Kidney tubule cell (primary cell): ENCODE data around the gene PRR20E.
"Not testable (repeated sequence)": the region's sequence is repeated elsewhere in the genome, so short reads cannot be mapped to it uniquely, and the experiment has no call there.

Experiments used
- DNase-seq: peaks from one replicate; pipeline ENCODE4 v3.0.0-alpha.2; 2018; ENCODE audit warnings: low spot score

The PRR20E gene

DNA sequence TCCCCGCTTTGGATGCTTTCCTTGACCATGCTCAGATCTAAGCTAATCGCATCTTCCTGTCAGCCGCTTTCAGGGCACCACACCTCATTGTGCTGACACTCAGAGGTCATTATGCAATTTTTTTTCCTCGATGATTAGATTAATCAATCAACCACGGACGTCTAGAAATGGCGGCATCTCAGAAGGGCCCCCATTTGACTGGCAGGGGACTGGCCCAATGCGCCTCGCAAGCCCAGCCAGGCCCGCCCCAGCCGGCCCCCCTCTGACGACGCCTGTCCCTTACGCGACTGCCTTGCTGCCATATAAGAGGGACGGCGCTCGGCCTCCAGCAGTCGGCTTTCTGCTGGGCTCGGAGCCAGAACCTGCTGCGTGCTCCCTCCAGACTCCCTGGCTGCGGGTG is at the start of gene PRR20E:
Gene PRR20E, plus strand, starts transcription at position 301 of the 400 bp plus-strand sequence. CDS start 387 bp downstream, outside the sequence.
- DNase-seq = not testable (repeated sequence)

DNA sequence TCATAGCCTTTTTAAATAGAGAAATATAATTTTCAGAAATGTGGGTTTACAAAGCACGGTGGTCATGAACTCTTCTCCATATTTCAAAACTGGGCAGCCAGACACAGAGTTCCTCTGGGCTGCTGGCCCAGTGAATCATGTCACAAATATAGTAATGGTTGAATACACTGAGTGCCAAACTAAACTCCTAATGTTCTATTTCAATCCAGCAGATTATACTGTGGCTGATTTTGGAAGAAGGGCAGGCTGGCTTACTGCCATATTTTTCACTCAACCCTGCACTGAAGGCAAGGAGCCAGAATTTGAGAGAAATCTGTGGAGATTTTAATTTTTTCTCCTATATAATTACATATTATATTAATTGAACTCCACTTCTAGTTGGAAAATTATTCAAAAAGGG is 43.3 kb upstream of the PRR20E start:
- no peak for DNase-seq

DNA sequence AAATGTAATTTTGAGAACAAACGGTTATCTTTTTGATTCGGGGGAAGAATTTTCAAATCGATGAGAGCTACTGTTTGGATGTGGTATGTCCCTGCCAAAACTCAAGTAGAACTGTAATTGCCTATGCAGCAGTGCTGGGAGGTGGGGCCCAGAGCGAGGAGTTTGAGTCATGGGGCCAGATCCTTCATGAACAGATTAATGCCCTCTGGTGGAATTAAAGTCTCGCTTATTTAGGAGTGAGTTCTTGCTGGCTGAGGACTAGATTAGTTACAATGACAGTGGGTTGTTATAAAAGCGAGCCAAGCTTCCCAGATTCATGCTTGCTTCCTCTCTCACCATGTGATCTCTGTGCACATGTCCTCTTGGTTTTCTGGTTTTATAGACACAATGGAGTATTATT is 38.1 kb upstream of the PRR20E start:
- no peak for DNase-seq

DNA sequence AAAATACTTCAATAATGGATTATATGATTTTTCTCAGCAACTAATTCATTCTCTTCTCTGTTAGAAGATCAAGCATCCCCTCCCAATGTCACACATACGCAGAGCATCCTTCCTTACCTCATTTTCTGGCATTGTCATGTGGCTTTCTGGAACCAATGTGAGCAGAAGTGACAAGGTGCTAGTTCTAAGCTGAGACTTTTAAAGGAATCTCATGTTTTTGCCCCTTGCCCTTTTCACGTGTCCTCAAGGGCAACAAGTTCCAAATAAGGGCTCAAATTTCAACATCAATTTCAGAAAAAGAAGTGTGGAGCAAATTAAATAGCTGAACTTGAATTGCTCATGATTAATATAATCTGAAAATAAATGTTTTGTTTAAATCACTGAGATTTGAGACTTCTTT is 30.9 kb upstream of the PRR20E start:
- DNase-seq = no peak

DNA sequence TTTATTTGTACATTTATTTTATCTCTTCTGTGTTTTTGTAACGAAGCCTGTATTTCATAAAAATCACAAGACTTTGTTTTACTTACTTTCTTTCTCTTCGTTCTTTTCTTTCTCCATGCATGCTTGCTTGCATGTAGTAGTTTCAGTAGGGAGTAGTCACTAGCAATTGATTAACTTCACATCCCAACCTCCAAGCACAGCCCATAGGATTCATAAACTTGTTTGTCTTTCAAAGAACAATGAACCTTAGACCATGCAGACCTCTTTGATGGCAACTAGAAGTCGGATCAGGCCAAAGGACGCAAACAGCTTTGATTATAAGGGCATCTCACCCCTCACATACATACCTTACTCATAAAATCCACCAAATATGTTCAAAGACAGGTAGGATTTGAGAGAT is 29.4 kb upstream of the PRR20E start:
- no peak for DNase-seq

DNA sequence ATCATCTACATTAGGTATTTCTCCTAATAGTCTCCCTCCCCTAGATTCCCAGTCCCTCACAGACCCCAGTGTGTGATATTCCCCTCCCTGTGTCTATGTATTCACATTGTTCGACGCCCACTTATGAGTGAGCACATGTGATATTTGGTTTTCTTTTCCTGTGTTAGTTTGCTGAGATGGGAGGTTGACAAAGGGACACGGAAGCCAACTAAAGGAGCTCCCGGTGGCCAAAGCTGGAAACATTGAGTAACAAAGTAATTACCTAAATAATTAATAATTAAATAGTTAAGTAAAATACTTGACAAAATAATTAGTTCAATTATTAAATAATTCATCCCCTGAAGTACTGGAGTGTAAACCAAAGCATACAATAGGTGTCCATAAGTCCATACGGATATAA is 28.0 kb upstream of the PRR20E start:
- DNase-seq = no peak

DNA sequence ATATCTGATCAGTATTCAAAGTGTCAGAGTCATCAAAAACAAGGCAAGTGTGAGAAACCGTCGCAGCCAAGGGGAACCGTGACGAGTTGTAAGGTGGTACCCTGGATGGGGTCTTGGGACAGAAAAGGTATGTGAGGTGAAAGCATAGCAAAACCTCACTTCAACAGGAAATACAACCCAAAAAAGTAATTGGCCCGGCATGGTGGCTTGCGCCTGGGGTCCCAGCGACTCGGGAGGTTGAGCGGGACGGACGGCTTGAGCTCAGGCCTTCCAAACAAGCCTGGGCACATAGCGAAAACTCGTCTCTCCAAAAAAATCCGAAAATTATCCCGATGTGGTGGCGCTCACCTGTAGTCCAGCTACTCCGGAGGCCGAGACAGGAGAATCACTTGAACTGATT is 27.2 kb upstream of the PRR20E start:
- DNase-seq = not testable (repeated sequence)

DNA sequence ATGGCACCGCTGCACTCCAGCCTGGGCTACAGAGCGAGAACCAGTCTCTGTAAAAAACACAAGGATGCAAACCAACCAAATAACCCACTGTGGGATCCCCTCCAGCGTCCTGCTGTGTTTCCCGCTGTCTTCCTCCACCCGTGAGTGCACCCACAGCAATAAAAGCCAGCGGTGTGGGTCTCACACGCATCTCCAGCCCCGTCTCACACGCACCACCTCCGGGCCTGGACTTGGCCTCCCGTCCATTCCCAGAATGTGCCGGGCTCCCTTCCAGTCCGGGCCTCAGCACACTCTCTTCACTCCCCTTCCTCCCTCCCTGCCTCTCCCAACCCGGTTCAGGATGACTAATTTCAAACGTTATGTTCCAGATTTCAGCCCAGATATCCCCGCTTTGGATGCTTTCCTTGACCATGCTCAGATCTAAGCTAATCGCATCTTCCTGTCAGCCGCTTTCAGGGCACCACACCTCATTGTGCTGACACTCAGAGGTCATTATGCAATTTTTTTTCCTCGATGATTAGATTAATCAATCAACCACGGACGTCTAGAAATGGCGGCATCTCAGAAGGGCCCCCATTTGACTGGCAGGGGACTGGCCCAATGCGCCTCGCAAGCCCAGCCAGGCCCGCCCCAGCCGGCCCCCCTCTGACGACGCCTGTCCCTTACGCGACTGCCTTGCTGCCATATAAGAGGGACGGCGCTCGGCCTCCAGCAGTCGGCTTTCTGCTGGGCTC is 26.6 kb upstream of the PRR20E start, which contains the start of gene PRR20A:
Gene PRR20A, plus strand, starts transcription at position 684 of the 734 bp plus-strand sequence. CDS start 387 bp downstream, outside the sequence.
- DNase-seq = not testable (repeated sequence)

DNA sequence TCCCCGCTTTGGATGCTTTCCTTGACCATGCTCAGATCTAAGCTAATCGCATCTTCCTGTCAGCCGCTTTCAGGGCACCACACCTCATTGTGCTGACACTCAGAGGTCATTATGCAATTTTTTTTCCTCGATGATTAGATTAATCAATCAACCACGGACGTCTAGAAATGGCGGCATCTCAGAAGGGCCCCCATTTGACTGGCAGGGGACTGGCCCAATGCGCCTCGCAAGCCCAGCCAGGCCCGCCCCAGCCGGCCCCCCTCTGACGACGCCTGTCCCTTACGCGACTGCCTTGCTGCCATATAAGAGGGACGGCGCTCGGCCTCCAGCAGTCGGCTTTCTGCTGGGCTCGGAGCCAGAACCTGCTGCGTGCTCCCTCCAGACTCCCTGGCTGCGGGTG is 19.8 kb upstream of the PRR20E start, which contains the start of gene PRR20B:
Gene PRR20B, plus strand, starts transcription at position 301 of the 400 bp plus-strand sequence. CDS start 387 bp downstream, outside the sequence.
- DNase-seq = not testable (repeated sequence)

DNA sequence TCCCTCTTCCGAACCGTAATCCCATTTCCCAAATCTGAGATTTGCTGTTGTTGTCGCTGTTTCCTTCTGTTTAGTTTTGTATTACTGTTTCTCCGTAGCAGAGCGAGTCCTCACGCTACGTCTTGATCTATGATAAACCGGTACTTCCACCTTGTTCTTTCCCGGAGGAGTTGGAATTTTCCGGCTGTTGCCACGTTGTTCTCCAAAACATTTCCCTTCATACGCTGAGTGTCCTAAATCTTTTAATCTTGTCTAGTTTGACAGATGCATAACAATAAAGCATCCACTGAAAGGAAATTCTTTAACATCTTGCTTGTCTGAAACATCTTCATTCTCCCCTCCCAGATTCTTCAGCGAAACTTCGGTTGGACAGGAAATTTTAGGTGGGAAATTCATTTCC is 18.9 kb upstream of the PRR20E start:
- not testable (repeated sequence) for DNase-seq

DNA sequence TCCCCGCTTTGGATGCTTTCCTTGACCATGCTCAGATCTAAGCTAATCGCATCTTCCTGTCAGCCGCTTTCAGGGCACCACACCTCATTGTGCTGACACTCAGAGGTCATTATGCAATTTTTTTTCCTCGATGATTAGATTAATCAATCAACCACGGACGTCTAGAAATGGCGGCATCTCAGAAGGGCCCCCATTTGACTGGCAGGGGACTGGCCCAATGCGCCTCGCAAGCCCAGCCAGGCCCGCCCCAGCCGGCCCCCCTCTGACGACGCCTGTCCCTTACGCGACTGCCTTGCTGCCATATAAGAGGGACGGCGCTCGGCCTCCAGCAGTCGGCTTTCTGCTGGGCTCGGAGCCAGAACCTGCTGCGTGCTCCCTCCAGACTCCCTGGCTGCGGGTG is 13.2 kb upstream of the PRR20E start, which contains the start of gene PRR20C:
Gene PRR20C, plus strand, starts transcription at position 301 of the 400 bp plus-strand sequence. CDS start 387 bp downstream, outside the sequence.
- DNase-seq = not testable (repeated sequence)

DNA sequence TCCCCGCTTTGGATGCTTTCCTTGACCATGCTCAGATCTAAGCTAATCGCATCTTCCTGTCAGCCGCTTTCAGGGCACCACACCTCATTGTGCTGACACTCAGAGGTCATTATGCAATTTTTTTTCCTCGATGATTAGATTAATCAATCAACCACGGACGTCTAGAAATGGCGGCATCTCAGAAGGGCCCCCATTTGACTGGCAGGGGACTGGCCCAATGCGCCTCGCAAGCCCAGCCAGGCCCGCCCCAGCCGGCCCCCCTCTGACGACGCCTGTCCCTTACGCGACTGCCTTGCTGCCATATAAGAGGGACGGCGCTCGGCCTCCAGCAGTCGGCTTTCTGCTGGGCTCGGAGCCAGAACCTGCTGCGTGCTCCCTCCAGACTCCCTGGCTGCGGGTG is 6.7 kb upstream of the PRR20E start, which contains the start of gene PRR20D:
Gene PRR20D, plus strand, starts transcription at position 301 of the 400 bp plus-strand sequence. CDS start 387 bp downstream, outside the sequence.
- DNase-seq = not testable (repeated sequence)

DNA sequence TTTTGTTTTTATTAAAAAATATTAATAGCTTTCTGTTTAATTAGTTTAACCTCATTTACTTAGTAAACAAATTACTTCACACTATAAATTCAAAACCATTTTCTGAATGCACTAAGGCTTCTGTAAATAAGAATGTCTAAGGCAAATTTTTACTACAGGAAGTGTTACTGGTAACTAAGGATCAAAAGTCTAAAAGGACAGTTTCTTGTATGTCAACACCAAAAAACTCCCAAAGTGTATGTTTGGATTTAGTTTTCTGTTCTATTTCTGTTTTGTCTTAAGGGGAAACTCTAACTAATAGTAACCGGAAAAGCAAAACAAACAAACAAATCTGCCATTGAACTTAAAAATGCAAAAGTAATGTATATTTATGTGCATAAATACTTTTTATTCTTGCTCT is 24.7 kb downstream of the PRR20E start:
- no peak for DNase-seq

DNA sequence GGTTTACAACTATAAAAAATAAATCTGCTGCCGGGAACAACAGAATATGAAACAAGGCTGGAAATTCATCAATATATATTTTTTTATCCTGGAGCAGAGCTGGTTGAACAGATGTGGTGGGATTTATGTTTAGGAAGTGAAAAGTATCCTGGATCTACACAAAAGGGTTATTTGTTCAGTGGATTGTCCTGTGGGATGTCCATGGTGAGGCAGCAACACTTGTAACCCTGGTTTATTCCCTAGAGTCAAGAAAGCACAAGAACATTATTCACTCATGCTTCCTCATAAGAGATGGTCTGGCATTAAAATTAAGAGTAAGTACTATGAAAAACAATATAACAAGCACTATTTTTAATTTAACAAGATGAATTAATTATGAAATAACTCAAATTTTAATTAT is 46.0 kb downstream of the PRR20E start:
- no peak for DNase-seq
